Karpas-422 (cell line): Measurements from ENCODE around the gene SPR. TPM values are rescaled to one million over a fixed set of nuclear protein-coding genes. Genes with fewer than 3 reads are reported as not detected.

Experiments used
- DNase-seq: peaks from one replicate; pipeline ENCODE4 v3.0.0-alpha.2; 2015
- H2AFZ ChIP-seq: fragments of 200-600 bp; sonication (generic); 2 replicates; pipeline ENCODE4 v1.6.1; 2014; ENCODE audit warnings: antibody characterized with exemption, low read length, mixed read lengths
- H3K27ac ChIP-seq: fragments of 200-600 bp; sonication (generic); 2 replicates; pipeline ENCODE4 v1.5.1; 2014; ENCODE audit warnings: mild to moderate bottlenecking, low read length, moderate library complexity
- H3K27me3 ChIP-seq: fragments of 200-600 bp; sonication (generic); 2 replicates; pipeline ENCODE4 v1.6.1; 2014; ENCODE audit warnings: low read length, mixed read lengths
- H3K36me3 ChIP-seq: fragments of 200-600 bp; sonication (generic); 2 replicates; pipeline ENCODE4 v1.6.1; 2014; ENCODE audit warnings: low read length, mixed read lengths; ENCODE audit not compliant: insufficient read depth
- H3K4me1 ChIP-seq: fragments of 200-600 bp; sonication (generic); 2 replicates; pipeline ENCODE4 v1.6.1; 2014; ENCODE audit warnings: mild to moderate bottlenecking, low read length, mixed read lengths
- H3K4me2 ChIP-seq: fragments of 200-600 bp; sonication (generic); 2 replicates; pipeline ENCODE4 v1.6.1; 2014; ENCODE audit warnings: low read length, low read depth, mild to moderate bottlenecking; ENCODE audit not compliant: poor library complexity, severe bottlenecking
- H3K4me3 ChIP-seq: fragments of 200-600 bp; sonication (generic); 2 replicates; pipeline ENCODE4 v1.5.1; 2014; ENCODE audit warnings: mild to moderate bottlenecking, antibody characterized with exemption, low read length, mixed read lengths
- H3K79me2 ChIP-seq: fragments of 200-600 bp; sonication (generic); 2 replicates; pipeline ENCODE4 v1.6.1; 2014; ENCODE audit warnings: mild to moderate bottlenecking, low read length, mixed read lengths
- H3K9ac ChIP-seq: fragments of 200-600 bp; sonication (generic); 2 replicates; pipeline ENCODE4 v1.6.0; 2014; ENCODE audit warnings: low read length
- H3K9me2 ChIP-seq: fragments of 200-600 bp; sonication (generic), shearing (Covaris generic); replicated peaks from 2 replicates; pipeline ENCODE4 v1.6.0; 2014; ENCODE audit warnings: mild to moderate bottlenecking, low read length, moderate library complexity; ENCODE audit not compliant: insufficient read depth
- H3K9me3 ChIP-seq: fragments of 300-700, 200-600 bp; sonication (generic); 2 replicates; pipeline ENCODE4 v1.6.1; 2014; ENCODE audit warnings: low read length, mixed read lengths
- H4K20me1 ChIP-seq: fragments of 200-600 bp; sonication (generic); 2 replicates; pipeline ENCODE4 v1.6.1; 2014; ENCODE audit warnings: mild to moderate bottlenecking, antibody characterized with exemption, low read length, low read depth; ENCODE audit not compliant: insufficient read depth
- total RNA-seq: library from RNA; depleted of rRNA; stranded (reverse); fragments of >200 nt; shearing (Covaris generic); gene quantifications from 2 replicates; pipeline ENCODE4 v1.2.3, GENCODE V29; 2014; ENCODE audit warnings: low replicate concordance

The SPR gene
- total RNA-seq, 1 experiment from 2014 or later, result 1.6 TPM

DNA sequence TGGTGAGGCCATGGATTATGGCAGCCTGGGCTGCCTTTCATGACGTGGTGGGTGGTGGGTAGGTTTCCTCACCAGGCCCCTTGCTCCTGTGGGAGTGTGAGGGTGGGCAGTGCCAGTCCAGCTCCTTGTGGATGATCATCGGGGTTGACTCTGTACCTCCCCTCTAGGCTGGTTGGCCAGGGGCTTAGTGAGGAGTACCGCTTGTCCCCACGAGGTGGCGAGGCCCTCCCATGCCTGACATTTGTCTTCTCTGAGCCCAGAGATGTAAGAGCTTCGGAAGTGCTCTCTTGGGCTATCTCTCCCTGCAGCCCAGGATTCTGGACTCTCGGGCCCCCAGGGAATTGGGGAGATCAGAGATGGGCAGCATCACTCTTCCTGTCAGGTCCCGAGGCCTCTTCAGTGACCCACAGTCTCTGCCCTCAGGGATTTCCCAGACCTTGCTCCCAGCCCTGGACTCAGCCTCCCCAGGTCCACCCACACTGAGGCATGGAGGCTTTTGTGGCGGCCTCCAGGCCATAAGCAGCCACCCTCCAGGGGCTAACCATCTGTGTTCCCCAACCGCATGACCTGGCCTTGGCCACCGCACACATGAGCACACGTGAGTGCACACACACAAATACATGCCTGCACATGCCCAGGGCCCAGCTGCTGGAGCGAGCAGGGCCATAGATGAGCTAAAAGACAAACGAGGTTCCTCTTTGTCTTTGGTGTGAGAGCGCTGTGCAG, 6.5 kb downstream of the SPR start:
- H3K79me2 ChIP-seq, result no peaks in the 10 kb centered on the region
- H3K9ac ChIP-seq, result no peak overlapping the region
- no peaks in the 10 kb centered on the region for H3K4me1 ChIP-seq
- H3K4me3 ChIP-seq, result no peak overlapping the region
- no peaks in the 10 kb centered on the region for H3K9me2 ChIP-seq
- H2AFZ ChIP-seq, result no peak overlapping the region
- H3K36me3 ChIP-seq, result no peaks in the 10 kb centered on the region
- H4K20me1 ChIP-seq, result no peaks in the 10 kb centered on the region; the same call in 1 of the 2 replicates
- H3K27me3 ChIP-seq, result no peaks in the 10 kb centered on the region
- no peak overlapping the region for H3K27ac ChIP-seq
- DNase-seq, result peak; percentile 90
- no peak overlapping the region for H3K4me2 ChIP-seq
- H3K9me3 ChIP-seq, result no peaks in the 10 kb centered on the region

DNA sequence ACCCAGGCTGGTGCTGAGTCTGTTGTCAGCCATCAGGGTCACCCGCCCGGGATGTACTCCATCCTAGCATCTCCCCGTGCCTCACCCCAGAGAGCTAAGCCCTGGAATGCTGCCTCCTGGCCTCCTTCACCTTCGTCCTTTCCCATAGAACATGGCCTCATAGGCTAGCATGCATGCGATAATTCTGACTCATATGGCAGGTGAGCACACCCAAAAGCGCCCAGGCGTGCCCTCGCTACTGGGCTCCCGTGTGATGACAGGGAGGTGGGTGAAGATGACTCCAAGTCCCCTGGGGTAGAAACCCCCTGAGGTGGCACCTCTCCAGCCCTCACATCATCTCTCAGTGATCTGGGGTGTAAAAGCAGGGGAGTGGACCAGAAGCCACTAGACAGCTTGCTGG, 7.3 kb downstream of the SPR start:
- no peak overlapping the region for H3K4me3 ChIP-seq
- no peak overlapping the region for H3K4me2 ChIP-seq
- DNase-seq, result no peak
- H3K27me3 ChIP-seq, result no peaks in the 10 kb centered on the region
- no peaks in the 10 kb centered on the region for H3K36me3 ChIP-seq
- H3K4me1 ChIP-seq, result no peaks in the 10 kb centered on the region
- H3K79me2 ChIP-seq, result no peaks in the 10 kb centered on the region
- H3K9ac ChIP-seq, result no peak overlapping the region
- no peaks in the 10 kb centered on the region for H3K9me2 ChIP-seq
- H4K20me1 ChIP-seq, result no peaks in the 10 kb centered on the region; the same call in 1 of the 2 replicates
- H2AFZ ChIP-seq, result no peak overlapping the region
- no peak overlapping the region for H3K27ac ChIP-seq
- no peaks in the 10 kb centered on the region for H3K9me3 ChIP-seq

DNA sequence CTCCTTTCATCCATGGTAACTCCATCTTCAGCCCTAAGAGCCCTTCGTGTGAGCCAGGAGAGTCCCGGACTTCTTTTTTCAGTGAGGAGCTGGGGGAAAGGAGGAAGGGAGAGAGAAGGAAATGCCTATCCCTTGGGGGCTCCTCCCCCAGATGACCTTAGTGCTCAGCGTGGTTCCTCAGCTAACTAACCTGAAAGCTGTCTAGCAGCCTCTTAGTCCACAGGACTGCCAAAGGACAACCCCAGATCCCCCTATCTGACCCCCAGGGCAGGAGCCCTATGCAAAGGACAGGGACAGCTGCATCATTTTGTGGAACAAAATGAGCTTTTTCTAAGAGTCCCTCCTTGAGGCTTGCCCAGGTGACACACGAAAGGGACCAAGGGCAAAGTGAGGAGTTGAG, 7.9 kb downstream of the SPR start:
- no peaks in the 10 kb centered on the region for H3K4me1 ChIP-seq
- H3K27me3 ChIP-seq, result no peaks in the 10 kb centered on the region
- no peaks in the 10 kb centered on the region; the same call in 1 of the 2 replicates for H4K20me1 ChIP-seq
- H3K79me2 ChIP-seq, result no peaks in the 10 kb centered on the region
- no peaks in the 10 kb centered on the region for H3K36me3 ChIP-seq
- DNase-seq, result no peak
- no peaks in the 10 kb centered on the region for H3K9me3 ChIP-seq
- no peak overlapping the region for H3K4me3 ChIP-seq
- H3K9me2 ChIP-seq, result no peaks in the 10 kb centered on the region
- H3K27ac ChIP-seq, result no peak overlapping the region
- H3K9ac ChIP-seq, result no peak overlapping the region
- no peak overlapping the region for H2AFZ ChIP-seq
- no peak overlapping the region for H3K4me2 ChIP-seq

DNA sequence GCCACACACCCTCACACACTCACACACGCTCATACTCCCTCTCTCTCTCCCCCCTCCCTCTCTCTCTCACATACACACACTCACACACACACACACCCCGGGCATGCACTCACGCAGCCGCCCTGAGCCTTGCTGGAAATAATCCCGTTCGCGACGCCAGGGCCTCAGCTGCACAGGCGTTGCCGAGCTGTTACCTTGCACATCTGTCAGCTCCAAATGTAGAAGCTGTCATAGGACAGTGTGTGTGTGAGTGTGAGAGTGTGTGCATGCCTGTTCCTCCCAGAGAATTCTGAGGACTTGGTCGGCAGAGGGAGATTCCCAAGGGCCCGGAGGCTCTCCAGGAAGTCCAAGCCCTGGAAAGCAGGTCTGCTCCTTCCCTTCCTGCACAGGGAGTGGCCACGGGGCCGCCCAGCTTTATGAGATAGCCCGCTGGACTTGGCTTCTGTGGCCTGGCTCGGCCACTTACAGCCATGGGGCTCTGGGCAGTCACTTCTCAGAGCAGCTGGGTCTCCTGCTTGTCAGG, 8.6 kb downstream of the SPR start:
- H3K9me3 ChIP-seq, result no peaks in the 10 kb centered on the region
- no peak for DNase-seq
- no peak overlapping the region for H3K27ac ChIP-seq
- H4K20me1 ChIP-seq, result no peaks in the 10 kb centered on the region; the same call in 1 of the 2 replicates
- H3K9ac ChIP-seq, result no peak overlapping the region
- no peaks in the 10 kb centered on the region for H3K4me1 ChIP-seq
- no peaks in the 10 kb centered on the region for H3K27me3 ChIP-seq
- no peaks in the 10 kb centered on the region for H3K9me2 ChIP-seq
- H3K79me2 ChIP-seq, result no peaks in the 10 kb centered on the region
- no peak overlapping the region for H3K4me2 ChIP-seq
- H2AFZ ChIP-seq, result no peak overlapping the region
- no peaks in the 10 kb centered on the region for H3K36me3 ChIP-seq
- no peak overlapping the region for H3K4me3 ChIP-seq

DNA sequence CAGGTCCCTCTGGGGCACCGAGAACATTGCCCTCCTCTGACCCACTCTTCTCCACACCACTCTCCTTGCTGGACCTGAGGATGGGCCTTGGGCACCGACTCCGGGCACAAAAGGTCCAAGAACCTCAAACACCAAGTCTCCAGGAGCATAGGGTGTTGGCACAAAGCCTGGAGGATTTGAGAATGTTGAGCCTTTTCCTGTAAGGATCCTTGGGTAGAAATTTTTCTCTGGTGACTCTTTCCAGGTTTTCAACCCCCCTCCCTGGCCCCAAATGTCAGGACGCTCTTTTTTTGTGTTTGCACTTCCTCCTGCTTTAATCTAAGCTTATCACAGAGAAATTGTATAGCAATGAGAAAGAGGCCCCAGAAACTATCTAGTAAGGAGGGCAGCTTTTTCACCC, 9.2 kb downstream of the SPR start:
- Histone ChIP-seq H3K36me3 (no peaks in the 10 kb centered on the region), H2AFZ (no peak overlapping the region), H3K9me3 (no peaks in the 10 kb centered on the region), H3K9ac (no peak overlapping the region), H3K4me2 (no peak overlapping the region), H3K27ac (no peak overlapping the region), H4K20me1 (no peaks in the 10 kb centered on the region; the same call in 1 of the 2 replicates), H3K27me3 (no peaks in the 10 kb centered on the region), H3K4me3 (no peak overlapping the region), H3K79me2 (no peaks in the 10 kb centered on the region), H3K9me2 (no peaks in the 10 kb centered on the region), H3K4me1 (no peaks in the 10 kb centered on the region)
- DNase-seq, result no peak

DNA sequence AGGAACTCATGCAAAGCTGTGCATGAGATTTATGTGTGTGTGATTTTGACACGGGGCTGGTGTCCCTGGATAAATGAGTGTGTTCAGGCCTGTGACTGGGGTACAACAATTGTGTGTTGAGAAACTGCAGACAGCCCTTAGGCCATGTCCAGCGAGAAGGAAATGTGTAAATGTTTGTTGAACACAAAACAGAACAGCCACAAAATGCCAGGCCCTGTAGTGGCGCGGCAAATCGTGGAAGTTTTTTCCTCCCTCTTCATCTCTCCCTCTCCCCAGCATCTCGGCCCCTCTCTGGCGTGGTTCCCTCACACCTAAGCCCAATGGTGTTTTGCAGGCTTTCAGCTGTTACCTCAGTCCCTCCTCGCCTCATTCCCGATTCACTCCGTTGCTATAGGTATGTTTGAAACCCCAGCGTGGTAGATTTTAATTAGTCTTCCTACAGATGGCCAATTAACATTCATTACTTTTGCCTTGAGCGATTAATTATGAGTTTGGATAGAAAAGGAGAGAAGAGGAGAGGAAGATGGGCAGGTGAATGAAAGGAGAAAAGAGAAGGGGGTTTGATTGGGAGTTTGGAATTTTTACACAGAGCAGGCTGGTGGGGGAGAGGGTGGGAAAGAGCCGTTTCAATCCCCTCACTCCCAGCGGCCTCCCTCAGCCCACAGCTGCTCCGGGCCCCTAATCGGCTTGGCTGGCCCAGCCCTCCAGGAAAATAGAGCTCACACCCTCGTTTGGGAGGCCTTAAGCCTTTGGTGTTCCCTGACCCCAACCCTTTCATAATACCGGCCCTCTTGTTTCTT, 10.8 kb downstream of the SPR start:
- no peak overlapping the region for H3K27ac ChIP-seq
- no peak overlapping the region for H3K4me2 ChIP-seq
- no peak overlapping the region for H2AFZ ChIP-seq
- H3K9me2 ChIP-seq, result no peaks in the 10 kb centered on the region
- no peaks in the 10 kb centered on the region; the same call in 1 of the 2 replicates for H4K20me1 ChIP-seq
- no peak overlapping the region for H3K9ac ChIP-seq
- H3K36me3 ChIP-seq, result no peaks in the 10 kb centered on the region
- H3K79me2 ChIP-seq, result no peaks in the 10 kb centered on the region
- H3K4me1 ChIP-seq, result no peaks in the 10 kb centered on the region
- no peak for DNase-seq
- H3K9me3 ChIP-seq, result no peaks in the 10 kb centered on the region
- H3K27me3 ChIP-seq, result peaks cover 6% of the 10 kb centered on the region; the same call in 1 of the 2 replicates
- no peak overlapping the region for H3K4me3 ChIP-seq

DNA sequence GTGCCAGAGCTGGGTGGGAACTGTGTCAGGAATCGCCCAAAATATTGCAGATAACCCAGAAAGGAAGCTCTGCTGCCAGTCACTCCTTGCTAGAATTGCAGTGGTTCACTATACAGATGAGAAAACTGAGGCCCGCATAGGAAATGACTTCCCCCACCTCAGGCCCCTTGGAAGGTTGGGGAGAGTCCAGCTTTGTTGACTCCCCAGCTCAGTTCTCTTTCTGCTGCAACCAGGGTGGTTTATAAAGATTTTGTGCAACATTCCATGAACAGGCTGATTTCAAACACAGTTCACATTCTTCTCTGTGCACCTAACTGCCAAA, 11.3 kb downstream of the SPR start:
- Histone ChIP-seq H3K27ac (no peak overlapping the region), H4K20me1 (no peaks in the 10 kb centered on the region; the same call in 1 of the 2 replicates), H2AFZ (no peak overlapping the region), H3K4me3 (no peak overlapping the region), H3K9me3 (no peaks in the 10 kb centered on the region), H3K79me2 (no peaks in the 10 kb centered on the region), H3K4me2 (no peak overlapping the region), H3K4me1 (no peaks in the 10 kb centered on the region), H3K36me3 (no peaks in the 10 kb centered on the region), H3K27me3 (peaks cover 6% of the 10 kb centered on the region; the same call in 1 of the 2 replicates), H3K9ac (no peak overlapping the region), H3K9me2 (no peaks in the 10 kb centered on the region)
- no peak for DNase-seq

DNA sequence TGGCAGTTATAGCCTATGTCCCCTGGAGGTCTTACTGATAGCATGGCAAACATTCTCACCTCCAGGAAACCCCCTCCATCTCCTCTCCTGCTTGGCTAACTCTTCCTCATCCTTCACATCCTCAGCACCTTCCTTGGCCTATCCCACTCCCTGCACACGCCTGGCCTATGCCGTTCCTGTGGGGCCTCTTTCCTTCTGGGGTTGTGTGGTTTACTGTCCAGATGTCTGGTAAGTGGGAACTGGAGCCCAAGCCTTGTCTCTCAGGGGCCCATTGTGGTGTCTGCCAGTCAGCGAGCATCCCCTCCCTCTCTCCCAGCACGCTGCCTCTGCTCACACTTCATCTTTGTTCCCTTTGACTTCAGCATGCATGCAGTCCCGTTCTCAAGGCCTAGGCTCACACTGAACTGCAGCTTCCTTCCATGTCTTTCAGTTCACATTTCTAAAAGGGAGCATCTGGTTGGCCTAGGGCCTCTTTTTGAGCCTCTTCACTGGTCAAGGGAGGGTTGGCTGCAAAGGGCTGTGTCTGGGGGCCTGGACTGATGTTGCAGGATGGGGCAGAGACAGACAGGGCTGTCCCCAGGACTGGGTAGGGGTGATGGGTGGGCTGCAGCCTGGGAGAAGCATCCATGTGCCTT, 13.1 kb downstream of the SPR start:
- Histone ChIP-seq H3K27ac (no peak overlapping the region), H3K4me2 (no peak overlapping the region), H3K4me3 (no peak overlapping the region), H3K27me3 (peaks cover 6% of the 10 kb centered on the region; the same call in 1 of the 2 replicates), H3K9ac (no peak overlapping the region), H4K20me1 (no peaks in the 10 kb centered on the region; the same call in 1 of the 2 replicates), H3K9me3 (no peaks in the 10 kb centered on the region), H3K79me2 (no peaks in the 10 kb centered on the region), H3K9me2 (no peaks in the 10 kb centered on the region), H3K36me3 (no peaks in the 10 kb centered on the region), H3K4me1 (no peaks in the 10 kb centered on the region), H2AFZ (no peak overlapping the region)
- no peak for DNase-seq
